Smooth muscle cell (in vitro differentiated cells): ENCODE measurements around the gene SLC25A23. TPM values are rescaled to one million over a fixed set of nuclear protein-coding genes. Genes with fewer than 3 reads are reported as not detected.

ENCODE experiments used
- DNase-seq: peaks from one replicate; lab custom pipeline; 2025; ENCODE audit not compliant: unreplicated experiment; lab: John Stamatoyannopoulos, UW
- H2AFZ ChIP-seq: fragments of 200-600 bp; sonication (generic); 2 replicates; pipeline ENCODE4 v1.6.0; 2016; ENCODE audit warnings: antibody characterized with exemption, low read depth, mild to moderate bottlenecking
- H3F3A ChIP-seq: fragments of 200-600 bp; sonication (generic); 2 replicates; pipeline ENCODE4 v1.6.0; 2017; ENCODE audit warnings: antibody characterized with exemption, low read depth
- H3K27ac ChIP-seq: fragments of 200-600 bp; sonication (generic); 2 replicates; pipeline ENCODE4 v1.5.1; 2016; ENCODE audit warnings: low read depth, mild to moderate bottlenecking
- H3K27me3 ChIP-seq: fragments of 200-600 bp; sonication (generic); 2 replicates; pipeline ENCODE4 v1.6.1; 2016; ENCODE audit warnings: low read depth, mild to moderate bottlenecking
- H3K36me3 ChIP-seq: fragments of 200-600 bp; sonication (generic); 2 replicates; pipeline ENCODE4 v1.5.1; 2016; ENCODE audit warnings: low read depth
- H3K4me1 ChIP-seq: fragments of 200-600 bp; sonication (generic); 2 replicates; pipeline ENCODE4 v1.5.1; 2016; ENCODE audit warnings: low read depth
- H3K4me2 ChIP-seq: fragments of 200-600 bp; sonication (generic); 2 replicates; pipeline ENCODE4 v1.6.0; 2016; ENCODE audit warnings: mild to moderate bottlenecking
- H3K4me3 ChIP-seq: fragments of 200-600 bp; sonication (generic); 2 replicates; pipeline ENCODE4 v1.5.1; 2016; ENCODE audit warnings: mild to moderate bottlenecking
- H3K79me2 ChIP-seq: fragments of 200-600 bp; sonication (generic); 2 replicates; pipeline ENCODE4 v1.6.0; 2016; ENCODE audit warnings: low read depth, mild to moderate bottlenecking
- H3K9ac ChIP-seq: fragments of 200-600 bp; sonication (generic); 2 replicates; pipeline ENCODE4 v1.6.0; 2016; ENCODE audit warnings: low read depth
- H3K9me3 ChIP-seq: fragments of 200-600 bp; sonication (generic); replicated peaks from 2 replicates; pipeline ENCODE4 v1.5.1; 2016; ENCODE audit warnings: low read depth
- H4K20me1 ChIP-seq: fragments of 200-600 bp; sonication (generic); 2 replicates; pipeline ENCODE4 v1.6.0; 2016; ENCODE audit warnings: low read depth
- WGBS: methylation state at CpG from one replicate; pipeline ENCODE4 v1.1.7; 2016; ENCODE audit warnings: low lambda C conversion rate; 5-methylcytosine and 5-hydroxymethylcytosine counted together
- polyA plus RNA-seq: library from polyadenylated mRNA; unstranded; fragments of >200 nt; fragmentation: Nextera tagmentation; extraction: Ambion mirVana; gene quantifications from 2 replicates; pipeline ENCODE4 v1.2.1, GENCODE V29; 2016
- total RNA-seq: library from RNA; depleted of rRNA; stranded (reverse); fragments of >200 nt; gene quantifications from 2 replicates; pipeline ENCODE4 v1.2.3, GENCODE V29; 2014
- TF ChIP-seq, protein P1 (sequence below): fragments of 200-600 bp; sonication (generic); IDR thresholded peaks from 2 replicates; pipeline ENCODE4 v1.5.1; 2017; ENCODE audit warnings: borderline replicate concordance, mild to moderate bottlenecking, antibody characterized with exemption; ENCODE audit not compliant: insufficient read depth, poor library complexity, severe bottlenecking

The SLC25A23 gene
- total and polyA plus RNA-seq, 2 experiments from 2014 or later: 57.1 to 58.7 TPM

DNA sequence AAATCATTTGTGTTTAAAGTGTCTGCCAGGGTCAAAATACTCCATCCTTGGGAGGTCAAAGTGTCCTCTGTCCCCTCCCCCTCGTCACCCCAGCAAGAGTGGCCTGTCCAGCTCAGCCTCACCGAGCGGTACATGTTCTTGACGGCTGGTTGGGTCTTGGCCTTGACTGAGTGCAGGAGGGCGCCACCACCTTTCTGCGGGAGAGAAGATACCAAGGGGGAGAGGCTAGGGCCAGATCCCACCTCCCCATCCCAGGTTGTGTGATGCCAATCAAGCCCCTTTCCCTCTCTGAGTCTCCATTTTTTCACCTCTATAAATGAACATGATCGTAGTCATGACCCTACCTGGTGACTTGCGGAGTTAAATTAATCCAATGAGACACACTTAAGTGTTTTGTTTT is 10.6 kb upstream of the SLC25A23 start:
- no peak for DNase-seq
- Histone ChIP-seq H3K9ac (no peak overlapping the region), H3K79me2 (no peaks in the 10 kb centered on the region), H3K27me3 (peaks cover 16% of the 10 kb centered on the region), H3K9me3 (no peaks in the 10 kb centered on the region), H4K20me1 (no peaks in the 10 kb centered on the region), H3K4me1 (peaks cover under 1% of the 10 kb centered on the region), H3K36me3 (no peaks in the 10 kb centered on the region), H3K4me3 (no peak overlapping the region), H3F3A (no peaks in the 10 kb centered on the region), H2AFZ (no peak overlapping the region), H3K4me2 (no peak overlapping the region), H3K27ac (no peak overlapping the region)
- TF ChIP-seq, protein P1, sequence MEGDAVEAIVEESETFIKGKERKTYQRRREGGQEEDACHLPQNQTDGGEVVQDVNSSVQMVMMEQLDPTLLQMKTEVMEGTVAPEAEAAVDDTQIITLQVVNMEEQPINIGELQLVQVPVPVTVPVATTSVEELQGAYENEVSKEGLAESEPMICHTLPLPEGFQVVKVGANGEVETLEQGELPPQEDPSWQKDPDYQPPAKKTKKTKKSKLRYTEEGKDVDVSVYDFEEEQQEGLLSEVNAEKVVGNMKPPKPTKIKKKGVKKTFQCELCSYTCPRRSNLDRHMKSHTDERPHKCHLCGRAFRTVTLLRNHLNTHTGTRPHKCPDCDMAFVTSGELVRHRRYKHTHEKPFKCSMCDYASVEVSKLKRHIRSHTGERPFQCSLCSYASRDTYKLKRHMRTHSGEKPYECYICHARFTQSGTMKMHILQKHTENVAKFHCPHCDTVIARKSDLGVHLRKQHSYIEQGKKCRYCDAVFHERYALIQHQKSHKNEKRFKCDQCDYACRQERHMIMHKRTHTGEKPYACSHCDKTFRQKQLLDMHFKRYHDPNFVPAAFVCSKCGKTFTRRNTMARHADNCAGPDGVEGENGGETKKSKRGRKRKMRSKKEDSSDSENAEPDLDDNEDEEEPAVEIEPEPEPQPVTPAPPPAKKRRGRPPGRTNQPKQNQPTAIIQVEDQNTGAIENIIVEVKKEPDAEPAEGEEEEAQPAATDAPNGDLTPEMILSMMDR: no peak
- 90% methylated on average over 8 of the region's 8 CpGs for WGBS

DNA sequence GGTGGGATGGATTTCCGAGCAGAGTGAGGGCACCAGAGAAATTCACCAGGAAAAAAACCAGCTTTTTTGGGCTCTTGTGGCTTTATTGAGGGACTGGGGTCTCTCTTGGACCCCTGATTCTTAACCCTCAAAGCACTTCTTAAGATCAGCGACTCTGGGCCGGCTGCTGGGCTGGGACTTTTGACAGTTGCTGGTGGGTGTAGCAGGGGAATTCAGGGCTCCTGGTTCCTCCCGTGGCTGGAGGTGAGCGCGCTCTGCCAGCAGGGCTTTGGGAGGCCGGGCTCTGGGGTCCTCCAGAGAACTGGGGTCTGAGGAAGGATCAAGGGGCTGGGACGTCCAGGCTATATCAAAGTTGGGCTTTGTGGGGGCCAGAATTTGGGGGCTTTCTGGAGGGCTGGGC is 7.8 kb upstream of the SLC25A23 start:
- no peak for DNase-seq
- no peaks in the 10 kb centered on the region for H3K9me3 ChIP-seq
- H3K36me3 ChIP-seq: no peaks in the 10 kb centered on the region
- no peaks in the 10 kb centered on the region for H3F3A ChIP-seq
- no peaks in the 10 kb centered on the region for H4K20me1 ChIP-seq
- no peaks in the 10 kb centered on the region for H3K4me1 ChIP-seq
- no peaks in the 10 kb centered on the region for H3K79me2 ChIP-seq
- H3K4me3 ChIP-seq: no peak overlapping the region
- H3K27ac ChIP-seq: no peak overlapping the region
- 95% methylated on average over 8 of the region's 8 CpGs for whole genome bisulfite sequencing
- no peak overlapping the region for H2AFZ ChIP-seq
- no peak overlapping the region for H3K4me2 ChIP-seq
- TF ChIP-seq, protein P1: no peak
- H3K27me3 ChIP-seq: peaks cover 26% of the 10 kb centered on the region
- H3K9ac ChIP-seq: no peak overlapping the region

DNA sequence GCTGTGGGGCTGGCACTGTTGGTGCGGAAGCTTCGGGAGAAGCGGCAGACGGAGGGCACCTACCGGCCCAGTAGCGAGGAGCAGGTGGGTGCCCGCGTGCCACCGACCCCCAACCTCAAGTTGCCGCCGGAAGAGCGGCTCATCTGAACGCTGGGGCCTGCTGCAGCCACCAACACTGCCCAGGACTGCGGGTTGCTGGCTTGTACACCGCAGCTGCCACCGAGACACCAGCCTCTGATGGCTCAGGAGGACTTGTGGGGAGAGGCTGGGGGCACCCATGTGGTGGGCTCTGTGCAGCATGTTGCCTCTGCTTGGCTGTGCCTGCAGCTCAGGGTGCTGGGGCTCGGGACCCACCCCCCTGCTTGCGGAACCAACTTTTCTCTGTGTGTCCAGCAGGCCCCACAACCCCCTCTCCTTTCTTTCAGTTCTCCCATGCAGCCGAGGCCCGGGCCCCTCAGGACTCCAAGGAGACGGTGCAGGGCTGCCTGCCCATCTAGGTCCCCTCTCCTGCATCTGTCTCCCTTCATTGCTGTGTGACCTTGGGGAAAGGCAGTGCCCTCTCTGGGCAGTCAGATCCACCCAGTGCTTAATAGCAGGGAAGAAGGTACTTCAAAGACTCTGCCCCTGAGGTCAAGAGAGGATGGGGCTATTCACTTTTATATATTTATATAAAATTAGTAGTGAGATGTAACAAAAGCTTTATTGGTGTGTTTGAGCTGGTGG is 7.1 kb upstream of the SLC25A23 start:
- Histone ChIP-seq H3K9ac (no peak overlapping the region), H3K36me3 (no peaks in the 10 kb centered on the region)
- 94% methylated on average over 21 of the region's 21 CpGs for WGBS

More for the DNA sequence above, 7.1 kb upstream of the SLC25A23 start:
- TF ChIP-seq, protein P1: no peak
- Histone ChIP-seq H3K79me2 (no peaks in the 10 kb centered on the region), H3K4me3 (no peak overlapping the region), H3K27me3 (peaks cover 26% of the 10 kb centered on the region), H3K4me2 (no peak overlapping the region), H2AFZ (no peak overlapping the region), H3K9me3 (no peaks in the 10 kb centered on the region), H4K20me1 (no peaks in the 10 kb centered on the region), H3F3A (no peaks in the 10 kb centered on the region), H3K4me1 (no peaks in the 10 kb centered on the region), H3K27ac (no peak overlapping the region)
- DNase-seq: no peak
